ENCODE results near the gene METTL17.
"Not testable (repeated sequence)": the region's sequence is repeated elsewhere in the genome, so short reads cannot be mapped to it uniquely, and the experiment has no call there.

The METTL17 gene

DNA sequence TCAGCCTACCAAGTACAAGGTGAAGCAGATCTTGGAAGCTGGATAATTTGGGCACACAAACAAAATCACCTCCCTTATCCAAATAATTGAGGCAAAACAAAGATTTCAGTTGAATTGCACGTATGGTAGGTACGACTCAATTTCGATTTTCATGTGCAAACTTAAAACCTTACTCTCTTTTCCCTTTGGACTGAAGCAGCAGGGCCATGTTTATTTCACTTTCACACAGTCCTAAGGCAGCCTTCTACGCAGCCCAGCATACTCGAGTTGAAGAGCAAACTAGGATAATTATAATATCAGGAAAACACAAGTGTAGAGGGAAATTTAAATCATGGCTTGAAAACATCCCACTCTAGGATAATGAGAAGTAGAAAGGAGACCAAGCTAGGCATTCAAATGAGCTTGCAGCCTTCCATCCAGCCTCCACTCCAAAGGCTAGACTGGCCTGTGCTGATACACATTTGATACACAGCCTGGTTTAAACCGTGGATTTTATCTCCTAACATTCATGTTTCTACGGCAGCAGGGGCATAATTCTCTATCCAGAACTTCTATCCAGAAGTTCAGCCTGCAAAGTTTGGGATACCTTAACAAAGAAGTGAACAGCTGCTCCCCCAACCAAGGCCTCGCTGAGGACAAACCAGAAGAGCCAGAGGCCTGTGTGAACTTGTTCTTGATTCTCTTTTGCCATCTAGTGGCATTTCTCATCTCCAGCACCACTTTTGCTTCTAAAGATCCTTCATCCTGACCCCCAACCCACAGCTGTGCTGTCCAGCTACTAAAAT lies 50.0 kb downstream of the METTL17 start:
- DNase-seq (ENCODE audit: low read depth), result peak; percentile 50
- H3K4me3 ChIP-seq (ENCODE audit: low read depth, low read length), result no peak overlapping the region
- TF ChIP-seq, protein P1, sequence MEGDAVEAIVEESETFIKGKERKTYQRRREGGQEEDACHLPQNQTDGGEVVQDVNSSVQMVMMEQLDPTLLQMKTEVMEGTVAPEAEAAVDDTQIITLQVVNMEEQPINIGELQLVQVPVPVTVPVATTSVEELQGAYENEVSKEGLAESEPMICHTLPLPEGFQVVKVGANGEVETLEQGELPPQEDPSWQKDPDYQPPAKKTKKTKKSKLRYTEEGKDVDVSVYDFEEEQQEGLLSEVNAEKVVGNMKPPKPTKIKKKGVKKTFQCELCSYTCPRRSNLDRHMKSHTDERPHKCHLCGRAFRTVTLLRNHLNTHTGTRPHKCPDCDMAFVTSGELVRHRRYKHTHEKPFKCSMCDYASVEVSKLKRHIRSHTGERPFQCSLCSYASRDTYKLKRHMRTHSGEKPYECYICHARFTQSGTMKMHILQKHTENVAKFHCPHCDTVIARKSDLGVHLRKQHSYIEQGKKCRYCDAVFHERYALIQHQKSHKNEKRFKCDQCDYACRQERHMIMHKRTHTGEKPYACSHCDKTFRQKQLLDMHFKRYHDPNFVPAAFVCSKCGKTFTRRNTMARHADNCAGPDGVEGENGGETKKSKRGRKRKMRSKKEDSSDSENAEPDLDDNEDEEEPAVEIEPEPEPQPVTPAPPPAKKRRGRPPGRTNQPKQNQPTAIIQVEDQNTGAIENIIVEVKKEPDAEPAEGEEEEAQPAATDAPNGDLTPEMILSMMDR (IDR thresholded peaks at IDR 0.05; ENCODE audit: insufficient read depth, low read depth, low read length, missing control alignments), result peak; percentile 49

DNA sequence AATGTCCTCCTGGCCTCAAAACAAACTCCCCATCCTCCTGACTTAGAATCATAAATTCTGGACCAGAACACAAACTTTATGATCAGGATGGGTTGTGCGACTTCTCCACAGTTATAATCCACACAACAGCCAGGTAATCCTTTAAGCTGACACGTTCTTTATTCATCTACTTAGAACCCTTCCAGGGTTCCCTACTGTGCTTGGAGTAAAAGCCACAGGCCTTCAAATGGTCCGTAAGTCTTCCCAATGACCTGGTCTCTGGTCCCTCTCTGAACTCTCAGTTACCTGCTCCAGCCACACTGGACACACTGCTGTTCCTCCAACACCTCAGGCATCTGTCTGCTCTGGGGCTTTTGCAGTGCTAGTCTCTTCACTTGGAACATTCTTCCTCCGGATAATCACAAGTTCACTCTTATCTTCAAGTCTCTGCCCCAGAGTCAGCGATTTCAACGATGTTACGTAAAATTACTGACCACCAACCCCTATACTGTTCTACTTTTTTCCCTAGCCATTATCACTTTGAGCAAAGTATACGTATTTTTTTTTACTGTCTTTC lies 50.7 kb downstream of the METTL17 start:
- H3K4me3 ChIP-seq (ENCODE audit: low read depth, low read length), result no peak overlapping the region
- DNase-seq (ENCODE audit: low read depth), result no peak
- TF ChIP-seq, protein P1 (IDR thresholded peaks at IDR 0.05; ENCODE audit: insufficient read depth, low read depth, low read length, missing control alignments), result no peak

DNA sequence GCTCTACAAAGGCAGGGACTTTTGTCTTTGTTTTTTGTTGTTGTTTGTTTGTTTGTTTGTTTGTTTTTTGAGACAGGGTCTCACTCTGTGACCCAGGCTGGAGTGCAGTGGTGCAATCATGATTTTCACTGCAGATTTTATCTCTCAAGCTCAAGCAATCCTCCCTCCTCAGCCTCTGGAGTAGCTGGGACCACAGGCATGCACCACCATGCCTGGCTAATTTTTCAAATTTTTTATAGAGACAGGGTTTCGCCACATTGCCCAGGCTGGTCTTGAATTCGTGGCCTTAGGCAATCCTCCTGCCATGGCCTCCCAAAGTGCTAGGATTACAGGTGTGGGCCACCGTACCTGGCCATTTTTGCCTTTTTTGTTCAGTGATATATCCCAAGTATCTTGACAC lies 51.2 kb downstream of the METTL17 start:
- not testable (repeated sequence) for DNase-seq (ENCODE audit: low read depth)

DNA sequence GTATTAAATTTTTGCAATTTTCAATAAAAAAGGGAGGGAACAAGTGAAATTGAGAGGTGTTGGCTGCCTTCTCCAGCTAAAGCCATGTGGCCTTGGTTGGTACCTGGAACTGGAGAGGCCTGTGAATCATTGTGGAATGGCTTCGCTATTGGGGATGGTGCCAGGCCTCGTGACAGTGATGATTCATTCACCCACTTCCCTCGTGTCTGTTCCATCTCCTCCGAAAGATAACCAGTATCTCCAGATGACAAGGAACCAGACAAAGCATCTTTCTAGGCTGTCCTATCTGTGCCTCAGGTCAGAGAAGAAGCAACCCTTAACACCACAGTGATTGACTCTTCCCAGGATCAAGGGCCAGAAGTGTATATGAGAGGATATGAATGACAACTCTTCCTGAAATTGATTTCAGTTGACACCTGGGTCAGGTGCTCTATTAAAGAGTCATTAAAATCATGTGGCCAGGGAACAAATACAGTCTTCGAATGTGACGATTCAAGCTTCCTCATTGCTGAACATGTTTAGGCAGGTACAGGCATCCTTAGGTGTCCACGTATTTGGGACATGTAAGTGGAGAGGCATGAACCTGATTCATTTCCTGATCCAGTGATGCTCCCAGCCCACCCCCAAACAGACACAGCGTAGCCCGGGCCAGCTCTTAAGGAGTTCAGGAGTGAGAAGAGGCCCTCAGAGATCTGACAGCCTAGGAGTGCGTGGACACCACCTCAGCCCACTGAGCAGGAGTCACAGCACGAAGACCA lies 52.1 kb downstream of the METTL17 start, which contains the start of gene RNASE7:
RNASE7 (plus strand) TSS at position 687 of the 758 bp plus-strand sequence. CDS start 631 bp downstream, outside the sequence.
- TF ChIP-seq, protein P1 (IDR thresholded peaks at IDR 0.05; ENCODE audit: insufficient read depth, low read depth, low read length, missing control alignments), result no peak
- DNase-seq (ENCODE audit: low read depth), result no peak
- no peak within 1 kb of the TSS for H3K4me3 ChIP-seq (ENCODE audit: low read depth, low read length)

More for the DNA sequence above, 51.2 kb downstream of the METTL17 start:
- not testable (repeated sequence) for H3K4me3 ChIP-seq (ENCODE audit: low read depth, low read length)

DNA sequence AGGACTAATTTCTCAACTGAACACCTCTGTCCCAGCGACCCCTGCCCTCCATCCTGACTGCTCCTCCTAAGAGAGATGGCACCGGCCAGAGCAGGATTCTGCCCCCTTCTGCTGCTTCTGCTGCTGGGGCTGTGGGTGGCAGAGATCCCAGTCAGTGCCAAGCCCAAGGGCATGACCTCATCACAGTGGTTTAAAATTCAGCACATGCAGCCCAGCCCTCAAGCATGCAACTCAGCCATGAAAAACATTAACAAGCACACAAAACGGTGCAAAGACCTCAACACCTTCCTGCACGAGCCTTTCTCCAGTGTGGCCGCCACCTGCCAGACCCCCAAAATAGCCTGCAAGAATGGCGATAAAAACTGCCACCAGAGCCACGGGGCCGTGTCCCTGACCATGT lies 53.1 kb downstream of the METTL17 start:
- H3K4me3 ChIP-seq (ENCODE audit: low read depth, low read length), result no peak overlapping the region
- DNase-seq (ENCODE audit: low read depth), result no peak
- TF ChIP-seq, protein P1 (IDR thresholded peaks at IDR 0.05; ENCODE audit: insufficient read depth, low read depth, low read length, missing control alignments), result no peak

DNA sequence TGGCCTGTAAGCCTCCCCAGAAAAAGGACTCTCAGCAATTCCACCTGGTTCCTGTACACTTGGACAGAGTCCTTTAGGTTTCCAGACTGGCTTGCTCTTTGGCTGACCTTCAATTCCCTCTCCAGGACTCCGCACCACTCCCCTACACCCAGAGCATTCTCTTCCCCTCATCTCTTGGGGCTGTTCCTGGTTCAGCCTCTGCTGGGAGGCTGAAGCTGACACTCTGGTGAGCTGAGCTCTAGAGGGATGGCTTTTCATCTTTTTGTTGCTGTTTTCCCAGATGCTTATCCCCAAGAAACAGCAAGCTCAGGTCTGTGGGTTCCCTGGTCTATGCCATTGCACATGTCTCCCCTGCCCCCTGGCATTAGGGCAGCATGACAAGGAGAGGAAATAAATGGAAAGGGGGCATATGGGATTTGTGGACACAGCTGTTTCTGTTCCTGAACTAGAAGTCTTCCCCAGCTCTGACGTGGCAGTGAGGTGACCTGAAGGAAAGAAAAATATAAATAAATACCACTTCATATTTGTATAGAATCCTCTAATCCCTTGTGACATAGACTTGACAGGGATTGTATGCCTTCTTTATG lies 53.7 kb downstream of the METTL17 start:
- TF ChIP-seq, protein P1 (IDR thresholded peaks at IDR 0.05; ENCODE audit: insufficient read depth, low read depth, low read length, missing control alignments), result no peak
- no peak overlapping the region for H3K4me3 ChIP-seq (ENCODE audit: low read depth, low read length)
- DNase-seq (ENCODE audit: low read depth), result no peak
